WTC11 (cell line): ENCODE results near the gene TFF3. TPM values are rescaled to one million over a fixed set of nuclear protein-coding genes. Genes with fewer than 3 reads are reported as not detected.

Experiments
- ATAC-seq: fragments of 200-7000 bp; cut with Tn5 transposase; 2 replicates; pipeline ENCODE4 v1.10.0; 2021; ENCODE audit warnings: mild to moderate bottlenecking, moderate library complexity
- CTCF ChIA-PET: fragments of 300-600 bp; sonication (Branson Sonifier 250); formaldehyde crosslinking; loops from one replicate; lab custom pipeline; 2021; ENCODE audit warnings: antibody characterized with exemption; lab: Charles Lee
- POLR2A ChIA-PET: fragments of 350-600 bp; sonication (Branson Sonifier 250); formaldehyde crosslinking; loops from one replicate; lab custom pipeline; 2021; ENCODE audit warnings: antibody characterized with exemption; lab: Charles Lee
- DNase-seq: peaks from one replicate; pipeline ENCODE4 v3.0.0; 2021; ENCODE audit warnings: low spot score
- H3K27ac Mint-ChIP-seq: 2 replicates; pipeline ENCODE4 v1.8.0; 2021; ENCODE audit warnings: mixed read lengths
- H3K27me3 Mint-ChIP-seq: 2 replicates; pipeline ENCODE4 v1.8.0; 2021; ENCODE audit warnings: low read depth, mild to moderate bottlenecking, moderate library complexity, mixed read lengths
- H3K36me3 Mint-ChIP-seq: 2 replicates; pipeline ENCODE4 v1.8.0; 2021; ENCODE audit warnings: mixed read lengths
- H3K4me1 Mint-ChIP-seq: 2 replicates; pipeline ENCODE4 v1.8.0; 2022; ENCODE audit warnings: mixed read lengths
- H3K4me3 Mint-ChIP-seq: 2 replicates; pipeline ENCODE4 v1.8.0; 2021; ENCODE audit warnings: mild to moderate bottlenecking, moderate library complexity, mixed read lengths
- H3K9me3 Mint-ChIP-seq: 2 replicates; pipeline ENCODE4 v1.8.0; 2021; ENCODE audit warnings: mixed read lengths
- ATF1 ChIP-seq: sonication (generic); formaldehyde crosslinking; IDR thresholded peaks from 2 replicates; pipeline ENCODE4 v1.8.1; 2023; ENCODE audit warnings: mild to moderate bottlenecking, moderate library complexity, missing genetic modification reagents
- CREB1 ChIP-seq: sonication (generic); formaldehyde crosslinking; IDR thresholded peaks from 2 replicates; pipeline ENCODE4 v1.8.0; 2023; ENCODE audit warnings: mild to moderate bottlenecking, missing genetic modification reagents
- ELF4 ChIP-seq: sonication (generic); formaldehyde crosslinking; IDR thresholded peaks from 2 replicates; pipeline ENCODE4 v1.8.1; 2022; ENCODE audit warnings: low read depth, mild to moderate bottlenecking, moderate library complexity, missing genetic modification reagents
- FOXJ3 ChIP-seq: sonication (generic); formaldehyde crosslinking; IDR thresholded peaks from 2 replicates; pipeline ENCODE4 v1.9.0; 2021; ENCODE audit warnings: missing genetic modification reagents, mild to moderate bottlenecking, borderline replicate concordance
- HMGA2 ChIP-seq: fragments of 250-450 bp; sonication (Bioruptor Pico); IDR thresholded peaks from 2 replicates; pipeline ENCODE4 v1.4.0; 2021; ENCODE audit warnings: mild to moderate bottlenecking, moderate library complexity
- NFE2L1 ChIP-seq: sonication (generic); formaldehyde crosslinking; IDR thresholded peaks from 2 replicates; pipeline ENCODE4 v1.8.1; 2023; ENCODE audit warnings: missing genetic modification reagents
- NR1H2 ChIP-seq: sonication (generic); formaldehyde crosslinking; IDR thresholded peaks from 2 replicates; pipeline ENCODE4 v1.9.0; 2021; ENCODE audit warnings: mild to moderate bottlenecking, moderate library complexity, missing genetic modification reagents
- NR2C2 ChIP-seq: sonication (generic); formaldehyde crosslinking; IDR thresholded peaks from 2 replicates; pipeline ENCODE4 v1.8.0; 2022; ENCODE audit warnings: mild to moderate bottlenecking, missing genetic modification reagents
- TCF7 ChIP-seq: sonication (generic); formaldehyde crosslinking; IDR thresholded peaks from 2 replicates; pipeline ENCODE4 v1.8.0; 2022; ENCODE audit warnings: mild to moderate bottlenecking, low read depth, missing genetic modification reagents, moderate library complexity
- ZBTB21 ChIP-seq: sonication (generic); formaldehyde crosslinking; IDR thresholded peaks from 2 replicates; pipeline ENCODE4 v1.8.1; 2023; ENCODE audit warnings: mild to moderate bottlenecking, missing genetic modification reagents, borderline replicate concordance
- ZNF138 ChIP-seq: sonication (generic); formaldehyde crosslinking; conservative IDR thresholded peaks from 2 replicates; pipeline ENCODE4 v1.8.1; 2022; ENCODE audit warnings: mild to moderate bottlenecking, moderate library complexity, missing genetic modification reagents
- total RNA-seq: library from RNA; stranded (reverse); gene quantifications from 3 replicates; pipeline ENCODE4 v1.2.3, GENCODE V29; 2021
- TF ChIP-seq, protein P1 (sequence below): sonication (generic); formaldehyde crosslinking; IDR thresholded peaks from 2 replicates; pipeline ENCODE4 v1.8.0; 2022; ENCODE audit warnings: mild to moderate bottlenecking, missing genetic modification reagents
- TF ChIP-seq, protein P2 (sequence below): sonication (generic); formaldehyde crosslinking; IDR thresholded peaks from 2 replicates; pipeline ENCODE4 v1.8.0; 2022; ENCODE audit warnings: mild to moderate bottlenecking, missing genetic modification reagents
- TF ChIP-seq, protein P3 (sequence below): sonication (generic); formaldehyde crosslinking; IDR thresholded peaks from 2 replicates; pipeline ENCODE4 v1.8.1; 2022; ENCODE audit warnings: missing genetic modification reagents, borderline replicate concordance
- TF ChIP-seq, protein P4 (sequence below): sonication (generic); formaldehyde crosslinking; IDR thresholded peaks from 2 replicates; pipeline ENCODE4 v1.8.1; 2023; ENCODE audit warnings: mild to moderate bottlenecking, missing genetic modification reagents, moderate library complexity
- TF ChIP-seq, protein P5 (sequence below): sonication (generic); formaldehyde crosslinking; IDR thresholded peaks from 2 replicates; pipeline ENCODE4 v1.8.1; 2023; ENCODE audit warnings: mild to moderate bottlenecking, missing genetic modification reagents
- TF ChIP-seq, protein P6 (sequence below): sonication (generic); formaldehyde crosslinking; IDR thresholded peaks from 2 replicates; pipeline ENCODE4 v1.8.1; 2023; ENCODE audit warnings: mild to moderate bottlenecking, missing genetic modification reagents, borderline replicate concordance
- TF ChIP-seq, protein P7 (sequence below): sonication (generic); formaldehyde crosslinking; IDR thresholded peaks from 2 replicates; pipeline ENCODE4 v1.8.0; 2023; ENCODE audit warnings: mild to moderate bottlenecking, missing genetic modification reagents

The TFF3 gene
- total RNA-seq, 1 experiment from 2014 or later = 4.2 TPM

DNA sequence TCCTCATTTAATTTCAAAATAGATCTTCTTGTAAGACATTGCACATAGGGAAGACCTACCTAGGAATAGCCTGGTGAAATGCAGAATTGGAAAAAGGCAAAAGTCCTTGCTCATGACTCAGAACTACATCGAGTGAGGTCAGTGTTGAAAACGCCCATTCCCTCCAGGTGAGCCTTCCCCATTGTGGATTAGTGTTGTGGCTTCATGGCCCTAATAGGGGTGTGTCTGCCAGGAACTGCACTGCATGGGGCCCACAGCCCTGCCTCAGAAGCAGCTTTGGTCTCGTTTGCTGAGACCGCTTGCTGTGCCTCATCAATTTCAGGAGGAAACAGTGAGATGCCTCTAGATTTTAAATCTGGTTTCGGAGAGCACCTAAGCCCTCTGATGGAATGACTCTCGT is 17.0 kb downstream of the TFF3 start (continued):
- TF ChIP-seq, protein P1, sequence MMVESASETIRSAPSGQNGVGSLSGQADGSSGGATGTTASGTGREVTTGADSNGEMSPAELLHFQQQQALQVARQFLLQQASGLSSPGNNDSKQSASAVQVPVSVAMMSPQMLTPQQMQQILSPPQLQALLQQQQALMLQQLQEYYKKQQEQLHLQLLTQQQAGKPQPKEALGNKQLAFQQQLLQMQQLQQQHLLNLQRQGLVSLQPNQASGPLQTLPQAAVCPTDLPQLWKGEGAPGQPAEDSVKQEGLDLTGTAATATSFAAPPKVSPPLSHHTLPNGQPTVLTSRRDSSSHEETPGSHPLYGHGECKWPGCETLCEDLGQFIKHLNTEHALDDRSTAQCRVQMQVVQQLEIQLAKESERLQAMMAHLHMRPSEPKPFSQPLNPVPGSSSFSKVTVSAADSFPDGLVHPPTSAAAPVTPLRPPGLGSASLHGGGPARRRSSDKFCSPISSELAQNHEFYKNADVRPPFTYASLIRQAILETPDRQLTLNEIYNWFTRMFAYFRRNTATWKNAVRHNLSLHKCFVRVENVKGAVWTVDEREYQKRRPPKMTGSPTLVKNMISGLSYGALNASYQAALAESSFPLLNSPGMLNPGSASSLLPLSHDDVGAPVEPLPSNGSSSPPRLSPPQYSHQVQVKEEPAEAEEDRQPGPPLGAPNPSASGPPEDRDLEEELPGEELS (CRISPR knock-in tag) = no peak
- TF ChIP-seq ZNF138 (CRISPR knock-in tag) (no peak), ATF1 (CRISPR knock-in tag) (no peak), ZBTB21 (CRISPR knock-in tag) (no peak)
- TF ChIP-seq, protein P2, sequence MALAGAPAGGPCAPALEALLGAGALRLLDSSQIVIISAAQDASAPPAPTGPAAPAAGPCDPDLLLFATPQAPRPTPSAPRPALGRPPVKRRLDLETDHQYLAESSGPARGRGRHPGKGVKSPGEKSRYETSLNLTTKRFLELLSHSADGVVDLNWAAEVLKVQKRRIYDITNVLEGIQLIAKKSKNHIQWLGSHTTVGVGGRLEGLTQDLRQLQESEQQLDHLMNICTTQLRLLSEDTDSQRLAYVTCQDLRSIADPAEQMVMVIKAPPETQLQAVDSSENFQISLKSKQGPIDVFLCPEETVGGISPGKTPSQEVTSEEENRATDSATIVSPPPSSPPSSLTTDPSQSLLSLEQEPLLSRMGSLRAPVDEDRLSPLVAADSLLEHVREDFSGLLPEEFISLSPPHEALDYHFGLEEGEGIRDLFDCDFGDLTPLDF (CRISPR knock-in tag) = no peak
- TF ChIP-seq, protein P3, sequence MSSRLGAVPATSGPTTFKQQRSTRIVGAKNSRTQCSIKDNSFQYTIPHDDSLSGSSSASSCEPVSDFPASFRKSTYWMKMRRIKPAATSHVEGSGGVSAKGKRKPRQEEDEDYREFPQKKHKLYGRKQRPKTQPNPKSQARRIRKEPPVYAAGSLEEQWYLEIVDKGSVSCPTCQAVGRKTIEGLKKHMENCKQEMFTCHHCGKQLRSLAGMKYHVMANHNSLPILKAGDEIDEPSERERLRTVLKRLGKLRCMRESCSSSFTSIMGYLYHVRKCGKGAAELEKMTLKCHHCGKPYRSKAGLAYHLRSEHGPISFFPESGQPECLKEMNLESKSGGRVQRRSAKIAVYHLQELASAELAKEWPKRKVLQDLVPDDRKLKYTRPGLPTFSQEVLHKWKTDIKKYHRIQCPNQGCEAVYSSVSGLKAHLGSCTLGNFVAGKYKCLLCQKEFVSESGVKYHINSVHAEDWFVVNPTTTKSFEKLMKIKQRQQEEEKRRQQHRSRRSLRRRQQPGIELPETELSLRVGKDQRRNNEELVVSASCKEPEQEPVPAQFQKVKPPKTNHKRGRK (CRISPR knock-in tag) = no peak
- TF ChIP-seq, protein P4, sequence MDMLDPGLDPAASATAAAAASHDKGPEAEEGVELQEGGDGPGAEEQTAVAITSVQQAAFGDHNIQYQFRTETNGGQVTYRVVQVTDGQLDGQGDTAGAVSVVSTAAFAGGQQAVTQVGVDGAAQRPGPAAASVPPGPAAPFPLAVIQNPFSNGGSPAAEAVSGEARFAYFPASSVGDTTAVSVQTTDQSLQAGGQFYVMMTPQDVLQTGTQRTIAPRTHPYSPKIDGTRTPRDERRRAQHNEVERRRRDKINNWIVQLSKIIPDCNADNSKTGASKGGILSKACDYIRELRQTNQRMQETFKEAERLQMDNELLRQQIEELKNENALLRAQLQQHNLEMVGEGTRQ (CRISPR knock-in tag) = no peak

DNA sequence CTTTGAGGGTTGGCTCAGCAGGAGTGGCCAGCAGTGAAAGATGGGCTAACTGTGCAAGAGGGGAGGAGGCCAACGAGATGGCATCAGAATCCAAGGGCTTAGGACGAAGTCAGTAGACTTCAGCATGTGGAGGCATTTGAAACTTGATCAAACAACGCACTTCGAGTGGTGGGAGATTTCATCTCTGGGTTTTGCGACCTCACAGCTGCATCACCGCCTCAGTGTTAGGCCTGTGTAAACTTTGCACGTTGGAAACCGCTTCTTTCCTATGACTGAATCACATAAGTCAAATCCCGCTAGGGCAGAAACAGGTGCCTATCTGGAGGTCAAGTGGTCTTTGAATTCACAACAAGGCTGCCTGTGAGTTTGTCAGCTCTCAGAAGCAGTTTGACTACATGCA is 17.8 kb downstream of the TFF3 start:
- Mint-ChIP-seq H3K9me3 (no peaks in the 10 kb centered on the region), H3K4me1 (peaks cover 12% of the 10 kb centered on the region), H3K27me3 (no peaks in the 10 kb centered on the region), H3K27ac (no peak overlapping the region), H3K4me3 (no peak overlapping the region), H3K36me3 (no peaks in the 10 kb centered on the region)
- DNase-seq (no peak), ATAC-seq (no peak)
- ChIA-PET POLR2A (no interaction called here), CTCF (interaction anchor here (1.1 to 4.1 kb wide), 3 partner anchors 13 to 180 kb away, joined by 4 to 32 read pairs (median 4); no protein-coding TSS in a partner anchor)
- TF ChIP-seq NR2C2 (CRISPR knock-in tag) = no peak
- TF ChIP-seq, protein P5, sequence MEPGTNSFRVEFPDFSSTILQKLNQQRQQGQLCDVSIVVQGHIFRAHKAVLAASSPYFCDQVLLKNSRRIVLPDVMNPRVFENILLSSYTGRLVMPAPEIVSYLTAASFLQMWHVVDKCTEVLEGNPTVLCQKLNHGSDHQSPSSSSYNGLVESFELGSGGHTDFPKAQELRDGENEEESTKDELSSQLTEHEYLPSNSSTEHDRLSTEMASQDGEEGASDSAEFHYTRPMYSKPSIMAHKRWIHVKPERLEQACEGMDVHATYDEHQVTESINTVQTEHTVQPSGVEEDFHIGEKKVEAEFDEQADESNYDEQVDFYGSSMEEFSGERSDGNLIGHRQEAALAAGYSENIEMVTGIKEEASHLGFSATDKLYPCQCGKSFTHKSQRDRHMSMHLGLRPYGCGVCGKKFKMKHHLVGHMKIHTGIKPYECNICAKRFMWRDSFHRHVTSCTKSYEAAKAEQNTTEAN = no peak
- no peak for TF ChIP-seq ELF4 (CRISPR knock-in tag)
- TF ChIP-seq NR1H2 (CRISPR knock-in tag) = no peak
- TF ChIP-seq FOXJ3 (CRISPR knock-in tag) = no peak
- TF ChIP-seq, protein P6, sequence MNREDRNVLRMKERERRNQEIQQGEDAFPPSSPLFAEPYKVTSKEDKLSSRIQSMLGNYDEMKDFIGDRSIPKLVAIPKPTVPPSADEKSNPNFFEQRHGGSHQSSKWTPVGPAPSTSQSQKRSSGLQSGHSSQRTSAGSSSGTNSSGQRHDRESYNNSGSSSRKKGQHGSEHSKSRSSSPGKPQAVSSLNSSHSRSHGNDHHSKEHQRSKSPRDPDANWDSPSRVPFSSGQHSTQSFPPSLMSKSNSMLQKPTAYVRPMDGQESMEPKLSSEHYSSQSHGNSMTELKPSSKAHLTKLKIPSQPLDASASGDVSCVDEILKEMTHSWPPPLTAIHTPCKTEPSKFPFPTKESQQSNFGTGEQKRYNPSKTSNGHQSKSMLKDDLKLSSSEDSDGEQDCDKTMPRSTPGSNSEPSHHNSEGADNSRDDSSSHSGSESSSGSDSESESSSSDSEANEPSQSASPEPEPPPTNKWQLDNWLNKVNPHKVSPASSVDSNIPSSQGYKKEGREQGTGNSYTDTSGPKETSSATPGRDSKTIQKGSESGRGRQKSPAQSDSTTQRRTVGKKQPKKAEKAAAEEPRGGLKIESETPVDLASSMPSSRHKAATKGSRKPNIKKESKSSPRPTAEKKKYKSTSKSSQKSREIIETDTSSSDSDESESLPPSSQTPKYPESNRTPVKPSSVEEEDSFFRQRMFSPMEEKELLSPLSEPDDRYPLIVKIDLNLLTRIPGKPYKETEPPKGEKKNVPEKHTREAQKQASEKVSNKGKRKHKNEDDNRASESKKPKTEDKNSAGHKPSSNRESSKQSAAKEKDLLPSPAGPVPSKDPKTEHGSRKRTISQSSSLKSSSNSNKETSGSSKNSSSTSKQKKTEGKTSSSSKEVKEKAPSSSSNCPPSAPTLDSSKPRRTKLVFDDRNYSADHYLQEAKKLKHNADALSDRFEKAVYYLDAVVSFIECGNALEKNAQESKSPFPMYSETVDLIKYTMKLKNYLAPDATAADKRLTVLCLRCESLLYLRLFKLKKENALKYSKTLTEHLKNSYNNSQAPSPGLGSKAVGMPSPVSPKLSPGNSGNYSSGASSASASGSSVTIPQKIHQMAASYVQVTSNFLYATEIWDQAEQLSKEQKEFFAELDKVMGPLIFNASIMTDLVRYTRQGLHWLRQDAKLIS = no peak
- TF ChIP-seq HMGA2 (CRISPR knock-in tag) = no peak
- TF ChIP-seq CREB1 = no peak
- TF ChIP-seq, protein P7, sequence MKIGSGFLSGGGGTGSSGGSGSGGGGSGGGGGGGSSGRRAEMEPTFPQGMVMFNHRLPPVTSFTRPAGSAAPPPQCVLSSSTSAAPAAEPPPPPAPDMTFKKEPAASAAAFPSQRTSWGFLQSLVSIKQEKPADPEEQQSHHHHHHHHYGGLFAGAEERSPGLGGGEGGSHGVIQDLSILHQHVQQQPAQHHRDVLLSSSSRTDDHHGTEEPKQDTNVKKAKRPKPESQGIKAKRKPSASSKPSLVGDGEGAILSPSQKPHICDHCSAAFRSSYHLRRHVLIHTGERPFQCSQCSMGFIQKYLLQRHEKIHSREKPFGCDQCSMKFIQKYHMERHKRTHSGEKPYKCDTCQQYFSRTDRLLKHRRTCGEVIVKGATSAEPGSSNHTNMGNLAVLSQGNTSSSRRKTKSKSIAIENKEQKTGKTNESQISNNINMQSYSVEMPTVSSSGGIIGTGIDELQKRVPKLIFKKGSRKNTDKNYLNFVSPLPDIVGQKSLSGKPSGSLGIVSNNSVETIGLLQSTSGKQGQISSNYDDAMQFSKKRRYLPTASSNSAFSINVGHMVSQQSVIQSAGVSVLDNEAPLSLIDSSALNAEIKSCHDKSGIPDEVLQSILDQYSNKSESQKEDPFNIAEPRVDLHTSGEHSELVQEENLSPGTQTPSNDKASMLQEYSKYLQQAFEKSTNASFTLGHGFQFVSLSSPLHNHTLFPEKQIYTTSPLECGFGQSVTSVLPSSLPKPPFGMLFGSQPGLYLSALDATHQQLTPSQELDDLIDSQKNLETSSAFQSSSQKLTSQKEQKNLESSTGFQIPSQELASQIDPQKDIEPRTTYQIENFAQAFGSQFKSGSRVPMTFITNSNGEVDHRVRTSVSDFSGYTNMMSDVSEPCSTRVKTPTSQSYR (CRISPR knock-in tag) = no peak
- TF ChIP-seq TCF7 (CRISPR knock-in tag) = no peak
- TF ChIP-seq NFE2L1 (CRISPR knock-in tag) = no peak
